ENCODE data around the gene PHRF1.

The PHRF1 gene

DNA sequence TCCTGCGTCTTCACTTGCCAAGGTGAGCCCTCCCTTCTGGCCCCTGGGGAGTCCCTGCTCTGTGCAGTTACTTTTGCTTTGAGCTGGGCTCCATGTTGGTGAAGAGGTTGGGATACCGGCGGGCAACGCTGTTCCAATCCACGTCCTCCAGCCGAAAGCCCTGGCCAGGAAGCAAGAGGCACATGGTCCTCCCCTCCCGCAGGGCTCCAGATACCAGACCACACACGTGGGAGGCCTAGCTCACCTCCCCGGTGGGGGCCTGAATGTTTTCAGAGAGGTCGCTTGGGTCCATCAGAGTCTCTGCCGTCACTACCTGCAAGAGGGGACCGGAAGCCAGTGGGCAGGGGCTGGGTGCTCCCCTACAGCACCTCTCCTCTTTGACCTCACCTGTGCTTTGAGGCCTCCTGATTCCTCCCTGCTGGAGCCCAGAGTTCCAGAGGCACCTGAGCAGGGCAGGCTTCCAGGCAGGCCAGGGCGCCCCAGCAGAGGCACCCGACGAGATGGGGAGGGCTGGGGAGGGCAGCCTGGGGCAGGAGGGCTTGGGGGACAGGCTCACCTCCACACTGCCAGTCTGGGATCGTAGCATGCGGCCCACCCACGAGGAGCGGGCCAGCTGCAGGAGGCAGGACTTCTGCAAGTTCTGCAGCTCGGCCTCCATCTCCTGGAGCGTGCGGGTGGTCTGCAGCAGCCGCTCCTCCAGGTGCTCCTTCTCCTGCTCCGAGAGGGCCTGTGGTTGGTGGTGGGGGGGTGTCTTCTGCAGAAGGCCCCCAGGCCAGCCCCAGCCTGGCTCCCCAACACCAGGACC, 18.7 kb upstream of the PHRF1 start:
- no peak for DNase-seq

DNA sequence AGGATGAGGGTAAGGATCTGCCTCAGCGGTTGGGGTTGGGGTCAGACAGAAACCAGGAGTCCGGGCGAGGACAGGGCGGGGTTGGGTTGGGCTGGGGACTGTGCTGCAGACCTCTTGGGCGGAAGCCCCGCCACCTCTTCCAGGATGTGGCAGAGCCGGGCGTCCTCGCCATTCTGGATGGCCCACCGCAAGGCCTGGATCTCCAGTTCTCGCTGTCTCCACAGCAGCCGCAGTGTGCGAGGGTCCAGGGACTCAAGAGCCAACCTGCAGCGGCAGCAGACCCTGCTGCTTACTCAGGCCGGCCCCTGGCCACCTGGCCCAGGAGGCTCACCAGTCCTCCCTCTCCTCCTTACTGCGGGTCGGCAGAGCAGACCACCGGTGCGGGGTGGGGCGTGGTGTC, 17.8 kb upstream of the PHRF1 start:
- no peak for DNase-seq

DNA sequence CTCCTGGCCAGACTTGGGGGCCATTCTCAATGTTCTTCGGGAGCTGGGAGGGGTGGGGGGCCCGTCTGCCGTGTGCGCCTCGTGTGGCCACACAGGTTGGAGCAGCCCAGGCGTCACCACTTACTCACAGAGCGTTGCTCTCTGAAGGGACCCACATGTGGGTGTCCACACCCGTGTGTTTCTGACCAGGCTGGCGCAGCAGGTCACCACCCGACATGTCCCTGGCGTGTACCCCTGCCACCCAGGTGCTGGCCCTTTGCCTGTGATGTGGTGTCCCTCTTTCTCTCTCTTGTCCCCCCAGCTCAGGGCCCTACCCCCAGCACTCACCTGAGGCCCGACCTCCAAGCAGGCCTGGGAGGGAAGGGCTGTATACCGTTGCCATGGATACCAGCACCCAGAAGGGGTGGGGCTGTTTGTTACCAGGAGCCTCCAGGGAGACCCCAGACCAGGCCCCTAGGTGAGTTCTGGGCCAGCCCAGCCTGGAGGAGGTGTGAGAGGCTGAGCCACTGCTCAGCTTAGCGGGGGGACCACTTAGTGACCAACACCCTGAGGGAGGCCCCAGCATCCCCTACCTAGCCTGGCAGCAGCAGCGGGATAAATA, 17.1 kb upstream of the PHRF1 start:
- no peak for DNase-seq

DNA sequence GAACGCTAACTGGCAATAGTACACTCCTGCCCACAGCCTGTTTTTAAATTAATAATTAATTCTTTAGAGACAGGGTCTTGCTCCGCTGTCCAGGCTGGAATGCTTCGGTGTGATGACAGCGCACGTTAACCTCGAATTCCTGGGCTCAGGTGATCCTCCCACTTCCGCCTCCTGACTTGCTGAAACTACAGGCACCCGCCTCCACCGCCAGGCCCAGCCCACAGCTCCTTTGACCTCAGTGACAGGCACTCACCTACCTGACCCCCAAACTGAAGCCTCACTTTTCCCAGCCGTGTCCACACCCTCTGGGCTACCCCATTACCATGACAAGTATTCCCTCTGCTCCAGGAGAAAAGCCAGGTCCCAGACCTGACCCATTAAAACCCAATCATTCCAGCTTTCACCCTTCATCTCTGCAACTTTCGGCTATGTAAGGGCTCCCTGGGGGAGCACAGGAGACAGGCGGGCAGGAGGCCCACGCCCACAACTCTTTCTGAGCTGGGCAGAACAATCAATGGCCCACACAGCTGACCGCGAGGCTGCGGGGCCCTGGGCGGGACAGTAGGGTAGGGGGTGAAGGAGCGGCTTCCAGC, 16.5 kb upstream of the PHRF1 start:
- no peak for DNase-seq

DNA sequence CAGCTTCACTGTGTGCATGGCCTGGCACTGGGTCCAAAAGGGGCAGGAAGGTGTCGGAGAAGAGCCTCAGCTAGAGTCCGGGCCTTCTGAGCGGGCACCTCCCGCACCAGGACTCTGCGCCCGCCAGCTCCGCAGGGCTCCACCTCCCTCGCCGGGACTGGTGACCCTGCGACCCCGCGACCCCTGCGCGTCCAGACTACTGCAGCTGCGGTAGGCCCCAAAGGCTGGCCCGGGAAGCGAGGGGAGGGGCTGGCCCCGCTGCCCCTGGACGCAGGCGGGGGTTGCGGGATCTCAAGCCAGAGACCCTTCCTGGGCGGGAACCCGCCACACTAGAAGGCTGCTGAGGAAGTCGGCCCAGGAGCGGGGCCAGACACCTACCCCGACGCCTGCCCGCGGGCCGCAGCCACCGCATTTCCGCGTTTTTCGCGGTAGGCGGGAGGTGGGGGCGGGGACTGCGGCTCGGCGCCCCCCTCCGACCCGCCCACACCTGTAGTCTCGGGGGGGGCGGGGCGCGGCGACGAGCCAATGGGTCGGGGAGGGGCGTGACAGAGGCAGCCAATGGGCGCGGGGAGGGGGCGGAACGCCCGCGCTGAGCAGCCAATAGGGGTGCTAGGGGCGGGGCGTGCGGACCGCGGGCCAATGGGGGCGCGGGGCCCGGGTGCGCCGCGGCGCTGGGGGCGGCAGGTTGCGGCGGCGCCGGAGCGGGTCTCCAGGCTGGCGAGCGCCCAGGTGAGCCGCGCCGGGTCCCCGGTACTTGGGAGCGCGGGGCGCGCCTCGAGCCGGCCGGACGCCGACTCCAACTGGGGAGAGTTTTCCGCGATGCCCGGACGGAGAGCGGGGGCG, 15.7 kb upstream of the PHRF1 start, which contains the start of the genes LMNTD2 and RASSF7:
Gene LMNTD2, minus strand, starts transcription at position 434 of the 843 bp plus-strand sequence. Its CDS starts 22 bp downstream, at position 412.
Gene RASSF7, plus strand, starts transcription at position 666 of the 843 bp plus-strand sequence. CDS start 799 bp downstream, outside the sequence.
- DNase-seq: peak; percentile 70

DNA sequence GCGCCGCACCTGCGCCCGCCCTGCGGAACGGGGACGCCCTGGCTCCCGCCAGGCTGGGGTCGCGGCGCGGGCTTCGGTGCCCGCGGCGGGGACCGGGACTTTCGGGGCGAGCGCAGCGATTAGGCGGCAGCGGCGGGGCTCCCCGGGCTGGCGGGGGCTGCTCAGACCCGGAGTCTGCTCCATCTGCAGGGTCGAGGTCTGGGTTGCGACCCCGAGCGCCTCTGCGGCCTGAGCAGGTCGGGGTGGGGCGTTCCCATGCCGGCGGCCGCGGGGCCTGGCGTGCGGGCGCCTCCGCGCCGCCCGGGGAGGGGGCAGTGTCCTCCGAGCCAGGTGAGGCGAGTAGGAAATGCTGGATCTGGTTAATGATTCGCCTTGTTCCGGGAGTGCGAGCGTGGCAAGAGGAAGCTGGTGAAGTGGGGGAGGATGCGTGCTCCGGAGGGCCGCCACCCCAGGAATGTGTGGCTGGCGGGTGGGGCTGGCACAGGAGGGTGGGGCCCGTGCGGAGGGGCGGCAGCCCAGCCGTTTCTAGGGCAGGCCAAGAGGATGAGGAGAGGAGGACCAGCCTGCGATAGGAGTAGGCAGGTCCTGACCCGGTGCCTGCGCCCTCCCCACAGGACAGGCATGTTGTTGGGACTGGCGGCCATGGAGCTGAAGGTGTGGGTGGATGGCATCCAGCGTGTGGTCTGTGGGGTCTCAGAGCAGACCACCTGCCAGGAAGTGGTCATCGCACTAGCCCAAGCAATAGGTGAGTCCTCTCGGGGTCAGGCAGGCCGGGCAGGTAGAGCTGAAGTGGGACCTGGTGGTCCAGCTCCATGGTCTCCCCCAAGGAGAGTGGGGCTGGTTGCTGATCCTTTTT, 14.9 kb upstream of the PHRF1 start:
- no peak for DNase-seq

DNA sequence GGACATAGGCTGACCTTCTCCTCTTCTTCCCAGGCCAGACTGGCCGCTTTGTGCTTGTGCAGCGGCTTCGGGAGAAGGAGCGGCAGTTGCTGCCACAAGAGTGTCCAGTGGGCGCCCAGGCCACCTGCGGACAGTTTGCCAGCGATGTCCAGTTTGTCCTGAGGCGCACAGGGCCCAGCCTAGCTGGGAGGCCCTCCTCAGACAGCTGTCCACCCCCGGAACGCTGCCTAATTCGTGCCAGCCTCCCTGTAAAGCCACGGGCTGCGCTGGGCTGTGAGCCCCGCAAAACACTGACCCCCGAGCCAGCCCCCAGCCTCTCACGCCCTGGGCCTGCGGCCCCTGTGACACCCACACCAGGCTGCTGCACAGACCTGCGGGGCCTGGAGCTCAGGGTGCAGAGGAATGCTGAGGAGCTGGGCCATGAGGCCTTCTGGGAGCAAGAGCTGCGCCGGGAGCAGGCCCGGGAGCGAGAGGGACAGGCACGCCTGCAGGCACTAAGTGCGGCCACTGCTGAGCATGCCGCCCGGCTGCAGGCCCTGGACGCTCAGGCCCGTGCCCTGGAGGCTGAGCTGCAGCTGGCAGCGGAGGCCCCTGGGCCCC, 14.1 kb upstream of the PHRF1 start:
- DNase-seq: no peak

DNA sequence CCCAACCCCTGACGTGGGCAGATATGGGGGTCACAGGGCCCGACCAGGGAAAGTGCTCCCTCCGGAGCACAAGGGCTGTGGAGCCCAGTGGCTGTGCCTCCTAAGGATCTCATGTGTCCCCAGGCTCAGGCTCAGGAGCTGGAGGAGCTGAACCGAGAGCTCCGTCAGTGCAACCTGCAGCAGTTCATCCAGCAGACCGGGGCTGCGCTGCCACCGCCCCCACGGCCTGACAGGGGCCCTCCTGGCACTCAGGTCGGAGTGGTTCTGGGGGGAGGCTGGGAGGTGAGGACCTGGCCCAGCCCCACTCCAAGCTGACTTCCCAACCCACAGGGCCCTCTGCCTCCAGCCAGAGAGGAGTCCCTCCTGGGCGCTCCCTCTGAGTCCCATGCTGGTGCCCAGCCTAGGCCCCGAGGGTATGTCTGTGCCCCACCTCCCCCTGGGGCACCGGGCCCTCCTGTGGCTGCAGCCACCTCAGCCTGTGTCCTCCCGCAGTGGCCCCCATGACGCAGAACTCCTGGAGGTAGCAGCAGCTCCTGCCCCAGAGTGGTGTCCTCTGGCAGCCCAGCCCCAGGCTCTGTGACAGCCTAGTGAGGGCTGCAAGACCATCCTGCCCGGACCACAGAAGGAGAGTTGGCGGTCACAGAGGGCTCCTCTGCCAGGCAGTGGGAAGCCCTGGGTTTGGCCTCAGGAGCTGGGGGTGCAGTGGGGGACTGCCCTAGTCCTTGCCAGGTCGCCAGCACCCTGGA, 13.0 kb upstream of the PHRF1 start:
- DNase-seq: no peak

DNA sequence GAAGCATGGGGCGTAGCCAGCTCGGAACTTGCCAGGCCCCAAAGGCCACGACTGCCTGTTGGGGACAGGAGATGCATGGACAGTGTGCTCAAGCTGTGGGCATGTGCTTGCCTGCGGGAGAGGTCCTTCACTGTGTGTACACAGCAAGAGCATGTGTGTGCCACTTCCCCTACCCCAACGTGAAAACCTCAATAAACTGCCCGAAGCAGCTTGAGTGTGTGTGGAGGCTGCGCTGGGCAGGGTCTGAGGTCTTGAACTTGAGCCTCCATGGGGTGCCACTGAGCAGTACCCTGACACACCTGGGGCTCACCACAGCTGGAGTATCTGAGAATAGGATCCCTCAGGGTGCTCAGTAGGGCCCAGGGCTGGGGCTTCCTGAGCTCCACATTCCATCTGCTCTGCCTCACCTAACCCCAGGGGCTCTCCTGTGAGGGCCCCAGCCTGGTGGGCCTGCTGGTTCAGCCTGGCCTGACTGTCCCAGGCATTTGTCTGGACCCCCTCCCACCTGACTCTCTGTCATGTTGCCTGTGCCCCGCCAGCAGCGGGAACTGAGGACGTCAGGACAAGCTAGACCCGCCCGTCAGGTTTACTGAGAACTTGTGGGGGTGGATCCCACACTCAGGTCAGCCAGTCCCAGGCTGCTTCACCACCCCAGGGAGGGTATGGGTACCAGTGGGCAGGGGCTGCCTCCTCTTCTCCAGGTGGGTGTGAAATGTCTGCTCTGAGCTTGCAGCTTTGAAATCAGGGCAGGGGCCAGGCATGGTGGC, 12.3 kb upstream of the PHRF1 start:
- DNase-seq: no peak

DNA sequence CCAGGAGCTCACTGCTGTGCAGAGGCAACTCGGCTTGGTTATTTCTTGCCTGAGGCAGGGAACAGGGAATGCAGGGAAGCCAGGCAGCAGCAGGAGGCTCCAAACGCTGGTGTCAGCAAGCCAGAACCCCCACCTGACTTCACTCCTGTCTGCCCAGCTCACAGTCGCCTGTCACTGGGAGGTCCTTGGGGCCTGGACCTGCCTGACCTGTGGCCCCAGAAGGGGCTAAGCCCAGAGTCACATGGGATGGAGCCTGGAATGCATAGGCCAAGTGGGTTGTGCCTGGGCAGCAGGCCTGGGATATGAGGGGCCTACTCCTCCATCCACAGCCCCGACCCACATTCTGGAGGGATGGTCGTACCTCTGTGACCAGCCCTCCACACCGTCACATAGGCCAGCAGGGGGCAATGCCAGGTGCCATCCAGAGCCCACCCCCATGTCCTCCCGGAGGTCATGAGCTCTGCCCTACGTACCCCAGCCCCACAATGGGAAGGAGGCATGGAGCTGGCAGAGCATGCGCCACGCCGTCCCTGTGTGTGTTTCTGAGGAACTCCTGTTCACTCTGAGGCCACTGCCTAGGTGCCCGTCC, 10.3 kb upstream of the PHRF1 start:
- no peak for DNase-seq

DNA sequence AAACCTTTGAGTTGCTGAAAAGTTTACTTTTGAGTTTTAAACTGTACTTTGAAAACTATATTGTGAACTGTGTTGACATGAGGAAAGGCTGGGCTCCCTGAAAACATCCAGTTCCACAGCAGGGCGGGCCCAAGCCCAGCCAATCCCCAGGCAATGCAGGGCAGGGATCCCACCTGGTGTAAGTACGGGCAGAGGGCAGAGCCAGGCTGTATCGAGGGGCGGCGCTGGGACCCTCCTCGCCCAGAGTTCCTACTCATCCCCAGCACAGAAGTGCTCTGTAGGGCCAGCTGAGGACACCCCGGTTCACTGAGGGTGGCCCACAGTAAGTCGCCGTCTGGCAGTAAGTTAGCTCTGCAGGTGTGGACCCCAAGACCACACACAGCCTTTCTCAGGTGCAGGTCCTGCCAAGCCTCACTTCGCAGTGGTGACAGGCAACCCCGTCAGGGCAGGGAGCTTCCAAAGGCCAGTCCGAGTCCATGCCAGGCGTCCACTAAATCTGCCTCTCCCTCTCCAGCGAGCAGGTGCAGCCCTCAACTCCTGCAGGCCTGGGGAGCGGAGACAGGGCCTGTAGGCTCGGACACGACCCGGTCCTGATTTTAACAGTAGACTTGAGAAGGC, 9.2 kb upstream of the PHRF1 start:
- DNase-seq: no peak

DNA sequence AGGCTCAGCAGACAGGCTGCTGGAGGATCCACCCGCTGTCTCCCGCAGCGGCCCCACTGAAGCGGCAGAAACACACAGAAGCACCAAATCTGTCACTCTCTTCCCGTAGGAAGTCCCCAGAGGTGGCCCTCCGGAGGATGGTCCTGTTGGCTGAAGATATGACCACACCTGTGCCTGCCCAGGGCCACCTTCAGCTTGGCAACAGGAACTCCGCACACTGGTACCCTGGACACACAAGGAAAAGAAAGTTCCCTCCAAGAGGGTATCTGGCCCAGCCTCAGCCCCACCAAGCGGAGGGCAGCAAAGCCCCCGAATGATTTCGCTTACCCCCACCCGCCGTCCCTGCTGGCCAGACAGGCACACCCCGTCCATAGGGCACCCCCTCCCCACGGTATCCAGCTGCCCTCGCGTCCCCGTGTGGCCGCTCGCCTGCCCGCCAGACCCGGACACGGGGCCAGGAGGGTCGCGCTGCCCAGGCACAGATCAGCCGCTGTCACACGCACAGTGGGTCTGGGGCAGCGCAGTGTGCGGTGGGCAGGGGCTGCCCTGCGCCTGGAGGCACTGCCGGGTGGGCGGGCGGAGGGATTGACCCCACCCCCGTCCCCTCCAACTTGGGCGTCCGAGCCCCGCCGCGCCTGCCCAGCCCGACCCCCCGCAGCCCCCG, 8.5 kb upstream of the PHRF1 start:
- no peak for DNase-seq

DNA sequence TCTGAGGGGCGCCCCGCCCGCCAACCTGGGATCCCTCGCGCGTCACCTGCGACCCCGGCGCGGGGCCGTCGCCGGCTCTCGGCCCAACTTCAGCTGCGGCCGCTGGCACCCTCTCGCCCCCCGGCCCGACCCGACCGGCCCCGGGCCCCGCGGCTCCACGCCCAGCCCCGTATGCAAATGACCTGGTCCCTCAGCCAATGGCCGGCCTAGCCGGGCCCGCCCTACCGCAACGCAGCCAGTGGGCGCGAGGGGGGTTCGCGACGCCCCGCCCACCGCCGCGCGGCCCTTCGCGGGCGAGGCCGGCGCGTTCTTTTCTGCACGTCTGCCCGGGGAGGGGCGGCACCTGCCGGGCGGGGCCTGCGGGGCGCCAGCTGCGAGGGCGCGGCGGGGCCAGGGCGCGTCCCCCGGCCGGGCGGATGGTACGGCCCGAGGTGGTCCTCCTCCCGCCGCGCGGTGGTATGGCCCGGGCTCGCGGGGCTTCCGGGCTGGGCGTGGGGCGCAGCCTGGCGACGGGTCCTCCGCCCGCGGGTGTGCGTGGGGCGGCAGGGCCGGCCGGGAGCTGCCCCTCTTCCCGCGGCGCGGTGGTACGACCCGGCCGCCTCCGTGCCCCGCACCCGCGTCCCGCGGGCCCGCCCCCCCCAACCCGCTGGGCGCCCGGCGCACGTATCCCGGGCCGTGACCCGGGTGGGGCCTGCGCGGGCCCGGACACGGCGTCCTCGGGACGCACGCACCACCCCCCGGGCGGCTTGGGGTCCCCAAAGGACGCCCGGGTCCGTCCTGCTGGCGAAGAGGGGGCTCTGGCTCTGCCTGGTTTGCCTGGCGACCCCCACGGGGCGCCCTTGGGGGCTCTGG, 7.7 kb upstream of the PHRF1 start:
- DNase-seq: peak; percentile 90

DNA sequence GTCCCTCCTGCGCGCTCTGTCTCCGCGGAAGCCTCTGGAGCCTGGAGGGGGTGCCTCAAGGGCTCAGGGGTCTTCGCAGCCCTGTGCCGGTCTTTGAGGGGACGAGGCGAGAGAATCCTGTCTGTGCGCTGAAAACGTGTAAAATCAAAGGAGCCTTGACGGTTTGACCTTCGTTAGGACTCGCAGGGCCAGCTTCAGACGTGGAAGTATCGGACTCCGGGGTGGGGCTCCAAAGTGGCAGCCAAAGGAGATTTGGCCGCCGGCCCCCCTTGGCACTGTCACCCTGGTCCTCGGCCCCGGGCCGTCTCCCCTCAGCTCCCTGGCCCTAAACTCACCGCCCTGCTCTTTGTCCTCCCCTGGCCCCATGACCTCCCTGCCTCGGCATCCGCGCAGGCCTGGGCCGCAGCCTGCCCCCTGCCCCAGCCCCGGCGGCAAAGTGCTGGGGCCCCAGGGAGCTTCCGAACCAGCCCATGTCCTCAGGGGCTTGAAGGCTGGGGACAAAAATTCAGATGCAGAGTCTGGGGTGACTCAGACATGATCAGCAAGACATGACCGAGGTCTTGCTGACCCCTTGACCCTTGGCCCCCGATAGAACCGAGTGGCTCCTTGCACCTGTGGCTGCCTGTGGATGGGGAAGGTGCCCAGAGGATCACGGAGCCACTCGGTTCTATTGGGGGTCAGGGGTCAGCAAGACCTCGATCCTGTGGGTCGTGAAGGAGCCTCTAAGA, 6.9 kb upstream of the PHRF1 start:
- DNase-seq: no peak

DNA sequence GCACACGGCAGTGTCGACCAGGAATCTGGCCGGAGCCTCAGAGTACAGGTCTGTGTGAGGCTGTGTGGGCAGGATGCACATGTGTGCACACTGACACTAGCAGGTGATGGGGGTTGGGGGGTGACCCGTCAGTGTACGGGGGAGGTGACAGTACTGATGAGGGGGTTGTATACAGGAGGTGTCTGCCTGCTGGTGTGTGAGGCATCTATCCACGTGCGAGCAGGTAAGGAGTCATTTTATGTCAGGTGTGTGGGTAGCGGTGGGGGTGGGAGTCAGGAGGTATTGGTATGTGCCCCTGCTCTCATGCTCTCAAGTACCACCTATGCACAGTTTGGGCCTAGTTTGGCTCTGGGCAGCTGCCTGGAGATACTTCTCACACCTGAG, 4.5 kb upstream of the PHRF1 start:
- no peak for DNase-seq

DNA sequence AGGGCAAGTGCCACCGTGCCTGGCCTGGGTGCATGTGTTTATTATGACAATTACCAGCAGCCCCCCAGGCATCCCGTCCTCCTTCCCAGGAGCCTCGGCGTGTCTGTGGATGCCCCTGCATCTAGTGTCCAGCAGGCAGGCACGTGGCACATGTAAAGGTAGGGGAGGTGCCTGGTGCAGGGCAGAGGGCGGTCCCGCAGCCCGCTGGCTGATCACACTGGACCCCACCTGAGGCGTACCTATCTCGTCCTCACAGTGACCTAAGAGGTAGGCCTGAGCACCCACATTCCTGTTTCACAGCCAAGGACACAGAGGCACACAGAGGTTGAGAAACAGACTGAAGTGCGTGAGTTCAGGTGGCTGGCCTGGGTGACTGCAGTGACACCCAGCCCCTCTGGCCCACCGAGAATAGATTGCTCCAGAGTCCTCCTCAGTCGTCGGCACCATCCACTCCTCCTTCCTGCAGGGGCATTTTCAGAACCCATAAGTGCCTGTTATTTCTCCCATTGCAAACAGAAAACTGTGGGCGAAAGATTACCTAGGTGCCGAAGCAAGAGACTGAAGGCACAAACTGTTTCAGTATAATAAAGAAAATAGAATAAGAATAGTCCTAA, 3.0 kb upstream of the PHRF1 start:
- no peak for DNase-seq
